Omental fat pad (tissue), 4 donors: ENCODE data around the gene PHLDA3. TPM values are rescaled to one million over a fixed set of nuclear protein-coding genes. Genes with fewer than 3 reads are reported as not detected.

Experiments
- ATAC-seq: fragments of 150-250 bp; one replicate; pipeline ENCODE4 v1.9.1; 2016; ENCODE audit warnings: mild to moderate bottlenecking, moderate library complexity; ENCODE audit not compliant: low FRiP score
- DNase-seq: peaks from one replicate; pipeline ENCODE4 v3.0.0-alpha.2; 2019; ENCODE audit warnings: low spot score
- total RNA-seq, 4 donors: library from RNA; depleted of rRNA; stranded (reverse); fragments of >200 nt; gene quantifications; one replicate each; pipeline ENCODE4 v1.1.0, GENCODE V29; 2016
- TF ChIP-seq, protein P1 (sequence below), 3 donors: fragments of 450-650 bp; IDR thresholded peaks; one replicate each; pipeline ENCODE4 v1.5.1; 2016 to 2017; ENCODE audit warnings: antibody characterized with exemption in 3 of 3, mild to moderate bottlenecking in 3 of 3, moderate library complexity in 2 of 3

Gene PHLDA3
- total RNA-seq, 4 donors from 2014 or later, result 95.2 to 392 (median 148) TPM

DNA sequence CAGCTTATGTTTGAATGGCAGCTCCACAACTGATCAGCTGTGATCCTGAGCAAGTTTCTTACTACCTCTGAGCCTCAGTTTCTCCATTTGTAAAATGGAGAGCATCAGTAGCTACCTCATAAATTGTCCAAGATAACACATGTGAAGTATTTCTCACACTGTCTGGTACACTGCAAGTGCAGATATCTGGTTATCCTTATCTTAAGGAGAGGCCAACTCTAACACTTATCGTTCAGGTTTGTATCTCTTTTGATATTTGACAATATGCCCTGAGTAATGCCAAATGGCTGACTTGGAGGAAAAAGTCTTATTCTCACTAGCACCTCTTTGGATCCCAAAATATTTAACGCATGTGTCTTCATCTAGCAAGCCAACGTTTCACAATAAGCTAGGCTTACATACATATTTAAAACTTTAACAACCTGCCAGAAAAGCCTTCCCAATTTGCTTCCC lies 35.2 kb upstream of the PHLDA3 start:
- TF ChIP-seq, protein P1, sequence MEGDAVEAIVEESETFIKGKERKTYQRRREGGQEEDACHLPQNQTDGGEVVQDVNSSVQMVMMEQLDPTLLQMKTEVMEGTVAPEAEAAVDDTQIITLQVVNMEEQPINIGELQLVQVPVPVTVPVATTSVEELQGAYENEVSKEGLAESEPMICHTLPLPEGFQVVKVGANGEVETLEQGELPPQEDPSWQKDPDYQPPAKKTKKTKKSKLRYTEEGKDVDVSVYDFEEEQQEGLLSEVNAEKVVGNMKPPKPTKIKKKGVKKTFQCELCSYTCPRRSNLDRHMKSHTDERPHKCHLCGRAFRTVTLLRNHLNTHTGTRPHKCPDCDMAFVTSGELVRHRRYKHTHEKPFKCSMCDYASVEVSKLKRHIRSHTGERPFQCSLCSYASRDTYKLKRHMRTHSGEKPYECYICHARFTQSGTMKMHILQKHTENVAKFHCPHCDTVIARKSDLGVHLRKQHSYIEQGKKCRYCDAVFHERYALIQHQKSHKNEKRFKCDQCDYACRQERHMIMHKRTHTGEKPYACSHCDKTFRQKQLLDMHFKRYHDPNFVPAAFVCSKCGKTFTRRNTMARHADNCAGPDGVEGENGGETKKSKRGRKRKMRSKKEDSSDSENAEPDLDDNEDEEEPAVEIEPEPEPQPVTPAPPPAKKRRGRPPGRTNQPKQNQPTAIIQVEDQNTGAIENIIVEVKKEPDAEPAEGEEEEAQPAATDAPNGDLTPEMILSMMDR (IDR thresholded peaks at IDR 0.05), result no peak
- ATAC-seq, result no peak
- DNase-seq, result no peak

DNA sequence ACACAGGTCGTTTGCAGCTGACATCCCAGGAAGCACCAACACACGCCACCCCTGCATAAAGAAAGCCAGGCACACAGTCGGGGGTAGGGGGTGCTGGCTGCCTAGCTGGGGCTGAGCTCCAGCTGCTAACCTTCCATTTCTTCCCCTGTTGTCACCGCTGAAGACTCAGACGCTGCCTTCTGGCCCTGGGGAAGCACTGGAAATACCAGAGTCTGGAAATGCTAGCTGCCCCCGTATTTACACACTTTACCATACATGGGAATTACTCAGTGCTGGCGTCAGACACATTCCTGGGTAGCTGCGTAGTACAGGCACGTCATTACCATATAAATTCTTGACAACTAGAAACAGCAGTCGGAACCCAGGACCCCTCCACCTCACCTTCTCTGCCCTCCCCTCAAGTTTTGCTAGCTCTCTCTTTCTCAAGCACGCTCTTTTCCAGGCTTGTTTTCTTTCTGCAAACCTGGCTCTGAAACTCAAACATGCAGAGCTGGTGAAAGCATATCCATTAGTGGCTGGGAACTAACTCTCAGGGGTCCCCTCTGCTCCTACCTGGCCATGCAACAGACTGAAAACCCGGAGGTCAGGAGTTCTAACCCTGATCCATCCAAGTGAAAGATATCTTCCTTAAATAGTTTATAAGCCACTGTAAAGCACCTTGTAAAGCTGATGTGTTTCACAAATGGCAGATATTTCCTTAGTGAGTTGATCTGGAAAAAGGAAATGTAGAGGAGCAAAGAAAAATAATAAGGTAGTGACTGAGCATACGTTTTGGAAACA lies 34.6 kb upstream of the PHLDA3 start:
- DNase-seq, result no peak
- peak; percentile 82 for ATAC-seq
- TF ChIP-seq, protein P1 (IDR thresholded peaks at IDR 0.05), result no peak

DNA sequence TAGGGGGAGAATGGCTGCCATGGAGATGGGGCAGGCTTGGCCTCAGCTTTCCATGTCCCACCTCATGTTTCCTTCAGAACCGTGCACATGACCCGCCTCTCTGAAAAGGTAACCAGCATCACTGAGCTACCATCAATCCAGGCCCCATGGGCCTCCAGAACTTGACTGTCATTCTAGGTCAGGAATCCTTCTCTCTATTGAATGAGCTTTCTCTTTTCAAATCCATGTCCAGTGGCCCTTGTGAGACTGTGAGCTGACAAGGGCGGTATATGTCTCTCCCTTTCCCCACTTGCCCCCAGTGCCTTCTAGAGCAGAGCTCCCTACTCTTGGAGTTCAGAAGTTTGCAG lies 33.5 kb upstream of the PHLDA3 start:
- TF ChIP-seq, protein P1 (IDR thresholded peaks at IDR 0.05), result no peak
- no peak for DNase-seq
- ATAC-seq, result no peak

DNA sequence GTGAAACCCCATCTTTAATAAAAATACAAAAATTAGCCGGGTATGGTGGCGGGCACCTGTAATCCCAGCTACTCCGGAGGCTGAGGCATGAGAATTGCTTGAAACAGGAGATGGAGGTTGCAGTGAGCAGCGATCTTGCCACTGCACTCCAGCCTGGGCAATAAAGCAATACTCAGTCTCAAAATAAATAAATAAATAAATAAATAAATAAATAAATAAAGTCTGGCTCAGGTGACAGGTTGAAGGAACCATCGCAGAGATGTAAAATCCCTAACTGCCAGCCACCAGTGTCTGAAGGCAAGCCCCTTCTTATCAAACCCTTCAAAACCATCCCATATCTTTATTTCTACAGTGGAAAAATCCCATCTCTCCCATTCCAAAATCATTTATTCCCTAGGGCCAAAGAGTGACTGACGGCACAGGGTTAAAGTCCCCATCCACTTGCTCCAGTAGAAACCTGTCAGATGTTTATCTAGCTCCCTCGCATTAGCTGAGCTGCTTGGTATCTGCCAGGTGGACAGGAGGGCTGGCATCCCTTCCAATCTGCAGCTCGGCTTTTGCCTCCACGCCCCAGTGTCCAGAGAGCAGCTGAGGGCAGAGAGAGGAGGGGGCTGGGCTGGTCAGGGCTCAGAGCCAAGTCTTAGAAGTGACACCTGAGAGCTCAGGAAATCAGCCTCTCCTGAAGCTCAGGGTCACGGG lies 33.0 kb upstream of the PHLDA3 start:
- ATAC-seq, result no peak
- no peak for DNase-seq
- TF ChIP-seq, protein P1 (IDR thresholded peaks at IDR 0.05), result no peak

DNA sequence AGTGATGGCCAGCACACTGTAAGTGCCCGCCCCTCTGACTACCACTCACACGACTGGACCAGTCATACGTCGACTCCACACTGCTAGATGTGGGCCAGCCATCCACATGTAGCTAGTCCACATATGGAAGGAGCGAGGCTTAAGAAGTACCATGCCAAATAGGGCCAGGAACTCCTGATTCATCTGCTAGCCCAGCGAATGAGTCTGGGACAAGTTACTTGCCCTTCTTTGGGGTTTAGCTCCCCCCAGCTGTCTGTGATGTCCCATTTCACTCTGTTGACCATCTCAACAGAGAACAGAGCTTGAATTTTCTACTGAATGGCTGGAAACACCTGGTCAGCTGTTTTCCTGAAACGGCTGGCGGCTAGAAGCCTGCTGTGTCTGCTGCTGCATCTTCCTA lies 32.2 kb upstream of the PHLDA3 start:
- TF ChIP-seq, protein P1 (IDR thresholded peaks at IDR 0.05), result no peak
- no peak for ATAC-seq
- no peak for DNase-seq

DNA sequence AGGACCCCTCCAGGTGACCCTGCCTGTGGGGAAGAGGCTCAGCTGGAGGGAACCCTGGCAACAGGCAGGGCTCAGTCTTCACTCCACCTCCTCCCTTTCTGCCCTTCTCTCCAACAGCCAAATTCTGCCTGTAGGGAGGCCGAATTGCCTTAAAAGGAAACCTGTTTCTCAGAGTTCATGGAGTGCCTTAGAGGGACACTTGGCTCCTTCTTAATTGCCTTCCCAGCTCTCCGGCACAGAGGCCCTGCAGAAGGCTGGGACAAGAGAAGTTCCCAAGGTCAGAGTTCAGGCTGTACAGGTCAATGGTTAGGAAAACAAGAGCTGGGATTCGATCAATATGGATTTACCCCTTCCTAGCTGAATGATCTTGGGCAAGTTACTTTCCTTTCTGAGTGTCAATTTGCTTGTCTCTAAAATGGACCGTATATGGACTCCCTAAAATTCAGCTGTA lies 31.7 kb upstream of the PHLDA3 start:
- TF ChIP-seq, protein P1 (IDR thresholded peaks at IDR 0.05), result no peak
- no peak for ATAC-seq

More for the DNA sequence above, 31.7 kb upstream of the PHLDA3 start:
- DNase-seq, result no peak
